MM.1S (cell line): ENCODE data around the gene STX1B.

Experiments used
- DNase-seq: peaks from one replicate; pipeline ENCODE4 v3.0.0-alpha.2; 2015
- H2AFZ ChIP-seq: fragments of 300-600 bp; sonication (generic); 2 replicates; pipeline ENCODE4 v1.6.0; 2016; ENCODE audit warnings: antibody characterized with exemption, low read length
- H3F3A ChIP-seq: fragments of 300-600 bp; sonication (generic); 2 replicates; pipeline ENCODE4 v1.6.1; 2016; ENCODE audit warnings: mild to moderate bottlenecking, antibody characterized with exemption, low read length, moderate library complexity, mixed read lengths; ENCODE audit not compliant: insufficient read depth
- H3K27ac ChIP-seq: fragments of 300-600 bp; sonication (generic); 2 replicates; pipeline ENCODE4 v1.5.1; 2016; ENCODE audit warnings: mild to moderate bottlenecking, low read length
- H3K27me3 ChIP-seq: fragments of 300-600 bp; sonication (generic); replicated peaks from 2 replicates; pipeline ENCODE4 v1.6.0; 2016; ENCODE audit warnings: low read length; ENCODE audit not compliant: insufficient read depth
- H3K36me3 ChIP-seq: fragments of 300-600 bp; sonication (generic); replicated peaks from 2 replicates; pipeline ENCODE4 v1.6.1; 2016; ENCODE audit warnings: mild to moderate bottlenecking, low read length, mixed read lengths; ENCODE audit not compliant: insufficient read depth
- H3K4me1 ChIP-seq: fragments of 300-600 bp; sonication (generic); 2 replicates; pipeline ENCODE4 v1.6.1; 2016; ENCODE audit warnings: low read length, mixed read lengths
- H3K4me2 ChIP-seq: fragments of 300-600 bp; sonication (generic); 2 replicates; pipeline ENCODE4 v1.6.0; 2016; ENCODE audit warnings: low read depth, low read length
- H3K4me3 ChIP-seq: fragments of 300-600 bp; sonication (generic); 2 replicates; pipeline ENCODE4 v1.5.1; 2016; ENCODE audit warnings: low read length, mixed read lengths
- H3K79me2 ChIP-seq: fragments of 300-600 bp; sonication (generic); 2 replicates; pipeline ENCODE4 v1.6.1; 2016; ENCODE audit warnings: mixed run types, low read length, mixed read lengths
- H3K9ac ChIP-seq: fragments of 300-600 bp; sonication (generic); 2 replicates; pipeline ENCODE4 v1.6.1; 2016; ENCODE audit warnings: low read length, mixed read lengths
- H3K9me2 ChIP-seq: fragments of 300-600 bp; sonication (generic); replicated peaks from 2 replicates; pipeline ENCODE4 v1.6.1; 2016; ENCODE audit warnings: mild to moderate bottlenecking, low read length, mixed read lengths; ENCODE audit not compliant: insufficient read depth
- H3K9me3 ChIP-seq: fragments of 300-600 bp; sonication (generic); replicated peaks from 2 replicates; pipeline ENCODE4 v1.6.1; 2016; ENCODE audit warnings: mild to moderate bottlenecking, low read length, mixed read lengths; ENCODE audit not compliant: insufficient read depth
- H4K20me1 ChIP-seq: fragments of 300-600 bp; sonication (generic); 2 replicates; pipeline ENCODE4 v1.6.1; 2016; ENCODE audit warnings: mild to moderate bottlenecking, low read length, moderate library complexity, mixed read lengths; ENCODE audit not compliant: insufficient read depth
- CTCF ChIP-seq: fragments of 300-600 bp; sonication (generic); IDR thresholded peaks from 2 replicates; pipeline ENCODE4 v1.5.1; 2016; ENCODE audit warnings: antibody characterized with exemption, low read length, mixed read lengths
- EZH2 ChIP-seq: fragments of 300-600 bp; sonication (generic); optimal IDR thresholded peaks from 2 replicates; pipeline ENCODE3; 2017; ENCODE audit warnings: low read depth, mild to moderate bottlenecking, antibody characterized with exemption, low read length, mixed read lengths
- EZH2phosphoT487 ChIP-seq: fragments of 300-600 bp; sonication (generic); IDR thresholded peaks from 2 replicates; pipeline ENCODE4 v1.6.1; 2018; ENCODE audit warnings: antibody characterized with exemption, low read length

STX1B gene

GRCh38 chr16:30996324-30996984 lies 14.0 kb downstream of the STX1B start:
- peaks cover 7% of the 10 kb centered on the region; the same call in 1 of the 2 replicates for H3K4me1 ChIP-seq
- H3K9me2 ChIP-seq: no peaks in the 10 kb centered on the region
- no peak for DNase-seq
- peak overlapping the region; percentile 89 for H2AFZ ChIP-seq
- peak overlapping the region; percentile 54 for H3K4me3 ChIP-seq
- H3K27me3 ChIP-seq: peaks cover 52% of the 10 kb centered on the region
- no peak overlapping the region for H3K27ac ChIP-seq
- no peaks in the 10 kb centered on the region for H4K20me1 ChIP-seq
- H3K4me2 ChIP-seq: peak overlapping the region; percentile 90
- no peaks in the 10 kb centered on the region for H3K9me3 ChIP-seq
- no peak overlapping the region; the same call in 1 of the 2 replicates for H3K9ac ChIP-seq
- no peak for TF ChIP-seq EZH2phosphoT487
- TF ChIP-seq EZH2: no peak
- TF ChIP-seq CTCF: no peak
- no peaks in the 10 kb centered on the region for H3K36me3 ChIP-seq
- no peaks in the 10 kb centered on the region for H3F3A ChIP-seq
- no peaks in the 10 kb centered on the region for H3K79me2 ChIP-seq

GRCh38 chr16:30995927-30996323 lies 14.5 kb downstream of the STX1B start:
- TF ChIP-seq CTCF: no peak
- TF ChIP-seq EZH2: no peak
- TF ChIP-seq EZH2phosphoT487: no peak
- Histone ChIP-seq H3K9me3 (no peaks in the 10 kb centered on the region), H3K36me3 (no peaks in the 10 kb centered on the region), H3F3A (no peaks in the 10 kb centered on the region), H3K4me2 (no peak overlapping the region), H3K4me3 (no peak overlapping the region), H4K20me1 (no peaks in the 10 kb centered on the region), H3K79me2 (no peaks in the 10 kb centered on the region), H3K9me2 (no peaks in the 10 kb centered on the region), H3K4me1 (peaks cover 7% of the 10 kb centered on the region; the same call in 1 of the 2 replicates), H2AFZ (no peak overlapping the region), H3K27ac (no peak overlapping the region), H3K9ac (no peak overlapping the region), H3K27me3 (peaks cover 48% of the 10 kb centered on the region)
- no peak for DNase-seq

GRCh38 chr16:30992931-30993816 lies 17.3 kb downstream of the STX1B start:
- Histone ChIP-seq H3K9ac (no peak overlapping the region), H3K27ac (no peak overlapping the region), H3K9me3 (no peaks in the 10 kb centered on the region), H3K36me3 (no peaks in the 10 kb centered on the region), H3K4me1 (peaks cover 7% of the 10 kb centered on the region; the same call in 1 of the 2 replicates), H3K4me3 (no peak overlapping the region), H2AFZ (no peak overlapping the region), H3K79me2 (no peaks in the 10 kb centered on the region), H3K9me2 (no peaks in the 10 kb centered on the region), H3K4me2 (no peak overlapping the region), H3K27me3 (peaks cover 22% of the 10 kb centered on the region), H4K20me1 (no peaks in the 10 kb centered on the region), H3F3A (no peaks in the 10 kb centered on the region)
- no peak for DNase-seq
- TF ChIP-seq EZH2phosphoT487: no peak
- TF ChIP-seq CTCF: no peak
- TF ChIP-seq EZH2: no peak
